ENCODE results near the gene TPX2.

Gene TPX2

DNA sequence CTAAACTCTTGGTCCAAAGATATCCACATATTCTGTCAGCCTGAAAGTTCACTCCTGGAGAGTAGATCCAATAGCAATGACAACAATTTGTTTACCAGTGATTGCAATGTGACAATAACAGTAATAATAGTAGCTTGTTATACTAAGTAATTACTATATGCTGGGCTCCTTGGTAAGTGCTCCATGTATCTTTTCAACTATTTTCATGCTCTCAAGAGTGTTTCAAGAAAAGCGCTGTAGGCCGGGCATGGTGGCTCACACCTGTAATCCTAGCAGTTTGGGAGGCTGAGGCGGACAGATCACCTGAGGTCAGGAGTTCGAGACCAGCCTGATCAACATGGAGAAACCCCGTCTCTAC lies 31.9 kb upstream of the TPX2 start:
- Histone ChIP-seq H3K4me1 (ENCODE audit: control insufficient read depth in 2 of 2, insufficient read depth in 2 of 2, low read length in 2 of 2) (peaks cover 51 to 59% of the 10 kb centered on the region in 2 donors), H3K27ac (ENCODE audit: low read depth in 2 of 2, low read length in 2 of 2) (peak overlapping the region in 1 of 2 donors; percentile 0)

DNA sequence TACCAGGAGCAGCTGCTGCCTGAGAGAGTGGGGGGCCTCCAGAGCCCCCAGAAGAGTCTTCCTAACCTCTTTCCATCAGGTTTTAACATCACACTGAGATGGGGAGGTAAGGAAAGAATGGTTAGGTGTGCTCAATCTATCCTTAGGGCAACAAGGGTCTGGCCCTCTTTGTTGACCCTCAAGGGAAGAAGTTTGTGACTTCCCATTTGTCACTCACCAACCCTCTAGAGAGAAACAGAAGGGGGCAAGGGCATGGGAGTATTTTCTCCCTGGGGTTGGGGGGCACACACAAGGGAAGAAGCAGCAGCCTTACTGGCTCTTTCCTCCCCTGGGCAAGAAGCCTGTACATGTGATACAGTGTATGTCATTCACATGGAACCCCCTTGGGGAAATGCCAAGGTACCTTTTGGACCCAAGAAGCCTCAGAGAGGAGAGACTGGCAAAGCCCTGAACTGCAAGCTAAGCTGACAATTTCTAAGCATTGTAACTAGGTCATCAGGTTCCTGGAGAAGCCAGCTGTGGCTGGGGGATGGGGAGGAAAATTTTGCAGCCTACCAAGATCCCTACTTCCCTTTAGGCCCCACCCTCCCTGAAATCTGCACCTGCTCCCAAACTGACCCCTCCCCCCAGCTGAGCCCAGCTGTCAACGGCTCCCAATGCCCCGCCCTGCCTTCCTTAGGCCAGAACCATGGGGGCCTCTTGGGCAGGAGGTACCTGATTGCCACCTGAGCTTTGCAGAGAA lies 30.9 kb upstream of the TPX2 start:
- H3K4me1 ChIP-seq (ENCODE audit: control insufficient read depth in 2 of 2, insufficient read depth in 2 of 2, low read length in 2 of 2) = peaks cover 60 to 68% of the 10 kb centered on the region in 2 donors
- H3K36me3 ChIP-seq (ENCODE audit: control insufficient read depth in 2 of 2, insufficient read depth in 2 of 2, low read length in 2 of 2) = peaks cover 17 to 25% of the 10 kb centered on the region in 2 donors
- no peak overlapping the region for H3K4me3 ChIP-seq (ENCODE audit: low read length in 2 of 2)
- peak overlapping the region; percentile 69 to 79 for H3K27ac ChIP-seq (ENCODE audit: low read depth in 2 of 2, low read length in 2 of 2)
- no peaks in the 10 kb centered on the region for H3K9me3 ChIP-seq (ENCODE audit: control insufficient read depth in 2 of 2, low read length in 2 of 2)
- H3K27me3 ChIP-seq (ENCODE audit: control insufficient read depth in 2 of 2, insufficient read depth in 2 of 2, low read length in 2 of 2) = no peaks in the 10 kb centered on the region
- peak overlapping the region; percentile 2 to 42 for H3K9ac ChIP-seq (ENCODE audit: low read depth in 1 of 2, low read length in 2 of 2)

More for the DNA sequence above, 31.9 kb upstream of the TPX2 start:
- H3K36me3 ChIP-seq (ENCODE audit: control insufficient read depth in 2 of 2, insufficient read depth in 2 of 2, low read length in 2 of 2) = peaks cover 17 to 25% of the 10 kb centered on the region in 2 donors
- H3K9me3 ChIP-seq (ENCODE audit: control insufficient read depth in 2 of 2, low read length in 2 of 2) = no peaks in the 10 kb centered on the region
- H3K4me3 ChIP-seq (ENCODE audit: low read length in 2 of 2) = no peak overlapping the region
- no peak overlapping the region for H3K9ac ChIP-seq (ENCODE audit: low read depth in 1 of 2, low read length in 2 of 2)
- no peaks in the 10 kb centered on the region for H3K27me3 ChIP-seq (ENCODE audit: control insufficient read depth in 2 of 2, insufficient read depth in 2 of 2, low read length in 2 of 2)

GRCh38 chr20:31708736-31709534 lies 30.2 kb upstream of the TPX2 start:
- Histone ChIP-seq H3K4me1 (ENCODE audit: control insufficient read depth in 2 of 2, insufficient read depth in 2 of 2, low read length in 2 of 2) (peaks cover 62 to 73% of the 10 kb centered on the region in 2 donors), H3K9ac (ENCODE audit: low read depth in 1 of 2, low read length in 2 of 2) (peak overlapping the region; percentile 2 to 42)

DNA sequence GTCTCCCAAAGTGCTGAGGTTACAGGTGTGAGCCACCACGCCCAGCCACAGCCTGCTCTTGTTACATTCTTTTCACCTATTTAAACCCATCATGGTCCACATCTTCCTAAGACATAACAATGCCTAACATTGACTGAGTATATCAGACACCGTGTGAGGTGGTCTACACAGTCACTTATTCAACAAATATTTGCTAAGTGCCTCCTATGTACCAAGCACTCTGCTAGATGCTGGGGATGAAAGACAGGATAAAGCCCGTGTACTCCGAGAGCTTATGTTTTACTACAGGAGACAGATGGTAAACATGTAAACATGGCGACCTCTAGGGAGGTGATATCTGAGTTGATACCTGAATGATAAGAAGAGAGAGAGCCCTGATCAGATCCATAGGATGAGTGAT lies 29.2 kb upstream of the TPX2 start:
- H3K27ac ChIP-seq (ENCODE audit: low read depth in 2 of 2, low read length in 2 of 2) = no peak overlapping the region
- peaks cover 25 to 30% of the 10 kb centered on the region in 2 donors for H3K36me3 ChIP-seq (ENCODE audit: control insufficient read depth in 2 of 2, insufficient read depth in 2 of 2, low read length in 2 of 2)
- no peaks in the 10 kb centered on the region for H3K27me3 ChIP-seq (ENCODE audit: control insufficient read depth in 2 of 2, insufficient read depth in 2 of 2, low read length in 2 of 2)
- H3K9ac ChIP-seq (ENCODE audit: low read depth in 1 of 2, low read length in 2 of 2) = no peak overlapping the region
- H3K4me1 ChIP-seq (ENCODE audit: control insufficient read depth in 2 of 2, insufficient read depth in 2 of 2, low read length in 2 of 2) = peaks cover 52 to 64% of the 10 kb centered on the region in 2 donors
- H3K9me3 ChIP-seq (ENCODE audit: control insufficient read depth in 2 of 2, low read length in 2 of 2) = no peaks in the 10 kb centered on the region
- H3K4me3 ChIP-seq (ENCODE audit: low read length in 2 of 2) = no peak overlapping the region

More at GRCh38 chr20:31708736-31709534, 30.2 kb upstream of the TPX2 start:
- no peaks in the 10 kb centered on the region for H3K27me3 ChIP-seq (ENCODE audit: control insufficient read depth in 2 of 2, insufficient read depth in 2 of 2, low read length in 2 of 2)
- no peak overlapping the region for H3K4me3 ChIP-seq (ENCODE audit: low read length in 2 of 2)
- H3K27ac ChIP-seq (ENCODE audit: low read depth in 2 of 2, low read length in 2 of 2) = peak overlapping the region; percentile 69 to 79
- peaks cover 21 to 26% of the 10 kb centered on the region in 2 donors for H3K36me3 ChIP-seq (ENCODE audit: control insufficient read depth in 2 of 2, insufficient read depth in 2 of 2, low read length in 2 of 2)
- no peaks in the 10 kb centered on the region for H3K9me3 ChIP-seq (ENCODE audit: control insufficient read depth in 2 of 2, low read length in 2 of 2)

DNA sequence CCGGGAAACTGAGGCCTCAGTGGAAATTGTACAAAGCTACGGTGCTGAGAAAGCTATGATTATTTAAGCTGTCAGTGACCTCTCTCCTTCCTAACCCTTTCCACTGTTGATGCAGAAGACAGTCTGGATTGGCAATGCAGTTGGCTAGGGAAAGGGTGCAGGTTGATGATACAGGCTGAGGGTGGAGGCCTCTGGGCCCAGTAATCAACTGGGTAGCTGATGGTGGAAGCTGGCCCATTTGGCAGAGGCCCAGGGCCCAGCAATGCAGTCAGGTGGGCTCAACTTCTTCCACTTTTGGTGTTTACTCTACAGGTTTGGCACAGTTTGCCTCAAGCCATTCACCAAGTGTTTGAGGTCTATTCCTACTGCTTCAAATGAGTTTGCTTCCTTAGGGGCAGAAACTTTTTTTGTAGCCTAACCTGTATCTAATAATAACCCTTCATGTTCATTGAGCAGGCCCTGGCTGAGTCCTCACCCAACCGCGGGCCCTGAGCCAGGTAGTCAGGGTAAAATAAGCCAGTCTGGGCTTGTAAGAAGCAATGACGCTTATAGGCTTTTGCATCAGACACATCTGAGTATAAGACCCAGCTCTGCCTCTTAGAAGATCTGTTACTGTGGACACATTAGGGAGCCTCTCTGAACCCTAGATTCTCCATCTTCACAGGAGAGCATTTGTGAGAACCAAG lies 28.5 kb upstream of the TPX2 start:
- no peak overlapping the region for H3K27ac ChIP-seq (ENCODE audit: low read depth in 2 of 2, low read length in 2 of 2)
- H3K4me1 ChIP-seq (ENCODE audit: control insufficient read depth in 2 of 2, insufficient read depth in 2 of 2, low read length in 2 of 2) = peaks cover 50 to 59% of the 10 kb centered on the region in 2 donors
- H3K4me3 ChIP-seq (ENCODE audit: low read length in 2 of 2) = no peak overlapping the region
- peaks cover 25 to 30% of the 10 kb centered on the region in 2 donors for H3K36me3 ChIP-seq (ENCODE audit: control insufficient read depth in 2 of 2, insufficient read depth in 2 of 2, low read length in 2 of 2)
- H3K27me3 ChIP-seq (ENCODE audit: control insufficient read depth in 2 of 2, insufficient read depth in 2 of 2, low read length in 2 of 2) = no peaks in the 10 kb centered on the region
- no peaks in the 10 kb centered on the region for H3K9me3 ChIP-seq (ENCODE audit: control insufficient read depth in 2 of 2, low read length in 2 of 2)
- no peak overlapping the region for H3K9ac ChIP-seq (ENCODE audit: low read depth in 1 of 2, low read length in 2 of 2)

GRCh38 chr20:31711179-31712111 lies 27.6 kb upstream of the TPX2 start:
- peak overlapping the region; percentile 14 to 55 for H3K9ac ChIP-seq (ENCODE audit: low read depth in 1 of 2, low read length in 2 of 2)
- H3K36me3 ChIP-seq (ENCODE audit: control insufficient read depth in 2 of 2, insufficient read depth in 2 of 2, low read length in 2 of 2) = peaks cover 19 to 24% of the 10 kb centered on the region in 2 donors
- no peaks in the 10 kb centered on the region for H3K9me3 ChIP-seq (ENCODE audit: control insufficient read depth in 2 of 2, low read length in 2 of 2)
- no peak overlapping the region for H3K4me3 ChIP-seq (ENCODE audit: low read length in 2 of 2)
- H3K27ac ChIP-seq (ENCODE audit: low read depth in 2 of 2, low read length in 2 of 2) = peak overlapping the region; percentile 80 to 84
- peaks cover 49 to 56% of the 10 kb centered on the region in 2 donors for H3K4me1 ChIP-seq (ENCODE audit: control insufficient read depth in 2 of 2, insufficient read depth in 2 of 2, low read length in 2 of 2)
- no peaks in the 10 kb centered on the region for H3K27me3 ChIP-seq (ENCODE audit: control insufficient read depth in 2 of 2, insufficient read depth in 2 of 2, low read length in 2 of 2)

DNA sequence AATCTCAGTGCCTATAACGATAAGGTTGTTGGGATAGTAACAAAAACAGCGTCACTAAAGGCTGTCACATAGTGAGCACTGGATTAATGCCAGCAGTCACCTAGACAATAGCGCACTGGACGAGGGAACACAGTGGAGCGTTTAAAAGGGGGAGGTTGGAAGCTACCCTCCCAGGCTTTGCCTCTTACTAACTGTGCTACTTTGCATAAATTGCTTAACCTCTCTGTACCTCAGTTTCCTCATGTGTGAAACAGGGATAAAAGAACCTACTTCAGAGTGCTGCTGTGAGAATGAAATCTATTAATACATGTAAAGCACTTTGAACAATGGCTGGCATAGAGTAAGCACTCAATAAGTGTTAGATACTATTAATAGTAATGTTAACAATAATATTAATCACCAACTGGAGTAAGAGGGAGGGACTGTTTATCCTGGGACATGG lies 27.0 kb upstream of the TPX2 start:
- Histone ChIP-seq H3K9ac (ENCODE audit: low read depth in 1 of 2, low read length in 2 of 2) (peak overlapping the region; percentile 20 to 55), H3K4me1 (ENCODE audit: control insufficient read depth in 2 of 2, insufficient read depth in 2 of 2, low read length in 2 of 2) (peaks cover 50 to 57% of the 10 kb centered on the region in 2 donors), H3K36me3 (ENCODE audit: control insufficient read depth in 2 of 2, insufficient read depth in 2 of 2, low read length in 2 of 2) (peaks cover 15 to 19% of the 10 kb centered on the region in 2 donors)

DNA sequence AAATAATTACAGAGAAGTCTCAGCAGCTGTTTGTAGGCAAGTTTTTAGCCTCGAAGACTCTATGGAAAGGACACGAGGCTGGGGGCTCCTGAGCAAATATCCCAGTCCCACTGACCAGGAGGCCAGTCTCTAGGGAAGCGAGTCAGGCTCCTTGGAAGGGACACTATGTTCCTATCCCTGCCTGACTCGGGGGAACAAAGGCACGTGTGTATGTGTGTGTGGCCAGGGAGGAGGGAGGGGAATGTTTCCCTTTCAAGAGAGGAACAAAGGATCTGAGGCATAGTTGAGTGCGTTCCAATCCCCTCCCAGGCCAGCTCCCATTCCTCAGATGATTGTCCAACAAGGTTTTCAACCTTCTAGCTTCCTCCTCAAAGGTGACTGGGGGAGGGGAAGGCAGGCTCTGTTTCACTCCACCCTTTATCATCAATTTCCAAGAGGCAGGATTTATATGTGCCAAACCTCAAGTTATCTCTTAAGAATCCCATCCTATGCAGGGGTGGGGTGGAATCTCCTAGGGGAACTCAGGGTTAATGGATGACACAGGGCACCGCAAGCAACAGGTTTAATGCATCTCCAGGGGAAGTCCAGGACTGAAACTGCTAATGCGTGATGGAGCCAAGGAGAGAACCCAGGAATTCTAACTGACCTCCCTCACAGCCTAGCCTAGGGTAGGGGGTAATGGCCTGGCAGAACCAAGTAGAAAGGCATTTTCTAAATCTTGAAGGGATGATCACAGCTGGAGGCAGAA lies 26.4 kb upstream of the TPX2 start:
- Histone ChIP-seq H3K27ac (ENCODE audit: low read depth in 2 of 2, low read length in 2 of 2) (peak overlapping the region; percentile 80 to 84), H3K9ac (ENCODE audit: low read depth in 1 of 2, low read length in 2 of 2) (peak overlapping the region; percentile 20 to 55), H3K36me3 (ENCODE audit: control insufficient read depth in 2 of 2, insufficient read depth in 2 of 2, low read length in 2 of 2) (peaks cover 13 to 19% of the 10 kb centered on the region in 2 donors), H3K4me1 (ENCODE audit: control insufficient read depth in 2 of 2, insufficient read depth in 2 of 2, low read length in 2 of 2) (peaks cover 56 to 60% of the 10 kb centered on the region in 2 donors), H3K27me3 (ENCODE audit: control insufficient read depth in 2 of 2, insufficient read depth in 2 of 2, low read length in 2 of 2) (no peaks in the 10 kb centered on the region), H3K4me3 (ENCODE audit: low read length in 2 of 2) (peak overlapping the region in 1 of 2 donors; percentile 50), H3K9me3 (ENCODE audit: control insufficient read depth in 2 of 2, low read length in 2 of 2) (no peaks in the 10 kb centered on the region)

More for the DNA sequence above, 27.0 kb upstream of the TPX2 start:
- no peaks in the 10 kb centered on the region for H3K27me3 ChIP-seq (ENCODE audit: control insufficient read depth in 2 of 2, insufficient read depth in 2 of 2, low read length in 2 of 2)
- peak overlapping the region; percentile 80 to 84 for H3K27ac ChIP-seq (ENCODE audit: low read depth in 2 of 2, low read length in 2 of 2)
- H3K4me3 ChIP-seq (ENCODE audit: low read length in 2 of 2) = no peak overlapping the region
- H3K9me3 ChIP-seq (ENCODE audit: control insufficient read depth in 2 of 2, low read length in 2 of 2) = no peaks in the 10 kb centered on the region
